ENCODE measurements around the gene RFX2.

The RFX2 gene

DNA sequence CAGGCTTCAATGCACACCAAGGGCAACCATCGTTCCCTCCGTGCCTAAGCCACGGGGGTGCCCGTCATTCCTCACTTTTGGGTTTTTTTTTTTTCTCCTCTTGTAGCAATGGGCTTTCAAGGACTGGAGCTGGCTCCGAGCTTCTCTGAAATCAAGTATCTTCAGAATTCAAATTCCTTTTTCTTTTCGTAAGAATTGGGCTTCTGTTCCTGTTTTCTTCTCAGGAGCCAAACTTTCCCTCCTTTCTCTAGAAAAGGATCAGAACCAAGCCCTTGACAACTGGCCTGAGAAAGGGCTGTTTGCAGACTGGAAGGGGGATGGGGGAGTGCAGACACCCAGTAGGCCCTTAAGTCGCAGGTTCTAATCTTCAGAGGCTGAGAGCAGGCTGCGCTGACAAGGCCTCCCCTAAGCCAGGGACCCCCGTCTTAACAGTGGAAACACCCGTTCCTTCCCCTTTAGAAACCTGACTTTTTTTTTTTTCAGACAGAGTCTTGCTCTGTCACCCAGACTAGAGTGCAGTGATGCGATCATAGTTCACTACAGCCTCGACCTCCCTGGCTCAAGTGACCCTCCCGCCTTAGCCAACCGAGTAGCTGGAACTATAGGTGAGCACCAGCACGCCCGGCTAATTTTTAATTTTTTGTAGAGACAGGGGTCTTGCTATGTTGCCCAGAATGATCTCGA lies 51.6 kb downstream of the RFX2 start:
- DNase-seq = no peak

DNA sequence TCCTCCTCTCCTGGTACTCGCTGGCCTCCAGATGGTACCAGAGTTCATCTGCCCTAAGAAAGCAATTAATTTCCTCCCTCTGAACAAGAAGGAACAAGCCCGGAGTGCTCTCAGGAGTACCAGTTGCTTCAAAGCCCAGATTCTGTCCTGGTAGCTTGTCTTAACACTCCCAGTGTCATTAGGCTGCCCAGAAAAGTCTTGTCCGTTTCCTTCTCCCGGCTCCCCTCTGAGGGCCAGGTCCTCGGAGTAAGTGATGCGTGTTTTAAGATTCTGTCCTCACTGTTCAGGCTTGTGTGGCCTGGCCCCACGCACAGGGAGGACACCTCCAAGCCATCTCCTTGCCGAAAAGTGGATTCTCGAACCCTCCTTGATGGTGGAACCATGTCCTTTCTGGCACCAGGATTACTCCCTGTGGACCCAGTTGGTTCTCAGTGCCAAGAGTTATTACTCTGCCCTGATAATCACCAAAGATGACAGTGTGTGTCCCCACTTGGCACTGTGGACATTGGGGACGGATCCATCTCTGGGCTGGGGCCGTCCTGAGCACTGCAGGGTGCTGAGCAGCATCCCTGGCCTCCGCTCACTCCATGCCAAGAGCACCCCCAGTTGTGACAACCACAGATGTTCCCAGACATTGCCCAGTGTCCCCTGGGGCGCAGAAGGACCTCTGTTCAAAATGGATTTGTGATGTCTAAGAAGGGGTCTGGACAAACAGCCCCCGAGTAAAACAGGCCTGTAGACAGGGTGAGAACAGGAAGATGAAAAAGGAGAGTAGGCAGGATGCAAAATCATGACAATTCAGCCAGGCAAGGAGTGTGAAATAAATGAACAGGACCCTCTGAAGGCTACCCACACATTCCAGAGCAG lies 52.4 kb downstream of the RFX2 start:
- DNase-seq = no peak

DNA sequence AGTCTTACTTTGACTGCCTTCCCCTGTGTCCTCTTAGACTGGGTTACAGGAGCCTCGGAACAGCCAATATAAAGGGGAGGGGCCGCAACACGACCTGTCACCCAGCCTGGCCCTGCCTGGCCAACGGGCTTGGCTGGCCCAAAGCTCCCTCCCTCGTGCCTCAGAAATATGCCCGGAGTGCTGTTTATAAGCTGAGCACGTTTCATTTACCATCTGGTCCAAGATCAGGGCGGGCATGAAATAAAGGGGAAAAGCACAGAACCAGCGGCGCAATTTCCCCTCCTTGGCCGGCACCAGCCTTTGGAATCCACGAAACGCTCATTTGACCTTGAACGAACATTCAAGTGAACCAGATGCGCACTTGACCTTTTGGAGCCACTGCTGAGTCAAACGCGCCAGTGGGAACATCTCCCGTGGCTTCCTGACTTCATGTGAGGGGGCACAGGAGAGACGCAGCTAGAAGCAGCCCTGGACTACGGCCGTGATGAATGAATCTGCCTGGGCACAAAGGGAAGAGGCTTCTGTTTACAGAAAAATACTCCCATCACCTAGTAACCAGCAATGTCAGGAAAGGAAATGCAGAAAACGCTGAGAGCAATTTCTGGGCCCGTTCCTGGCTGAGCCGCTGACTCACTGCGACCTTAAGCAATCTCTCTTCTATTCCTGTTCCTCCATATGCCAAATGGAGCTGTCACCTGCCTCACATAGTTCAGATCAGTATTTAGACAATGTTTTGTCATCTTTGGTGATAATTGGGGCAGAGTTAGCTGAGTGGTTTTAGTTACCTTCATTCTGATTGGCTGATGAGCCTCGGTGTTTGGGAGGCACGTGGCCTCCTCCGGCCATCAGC lies 53.3 kb downstream of the RFX2 start:
- peak; percentile 74 to 88 for DNase-seq

DNA sequence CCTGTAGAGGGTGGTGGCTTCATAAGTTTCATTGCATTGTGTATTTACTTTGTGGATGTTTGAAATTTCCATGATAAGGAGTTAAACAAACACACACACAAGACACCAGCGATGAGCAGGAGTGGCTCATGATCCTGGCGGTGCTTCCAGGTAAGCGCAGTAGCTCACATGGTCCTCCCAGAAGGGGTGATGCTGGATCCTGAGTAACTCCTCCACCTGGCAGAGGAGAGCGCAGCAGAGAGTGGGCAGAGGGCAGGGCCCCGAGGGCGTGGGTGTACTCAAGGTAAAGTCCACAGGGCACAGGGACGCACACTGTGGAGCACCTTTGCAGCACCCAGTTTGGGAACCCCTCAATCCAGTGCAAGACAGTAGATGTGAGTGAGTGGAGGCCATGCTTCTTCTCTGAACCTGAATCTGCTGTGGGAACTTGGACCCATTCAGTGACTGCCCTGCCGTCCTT lies 54.0 kb downstream of the RFX2 start:
- peak in 1 of 2 experiments; percentile 8 for DNase-seq

DNA sequence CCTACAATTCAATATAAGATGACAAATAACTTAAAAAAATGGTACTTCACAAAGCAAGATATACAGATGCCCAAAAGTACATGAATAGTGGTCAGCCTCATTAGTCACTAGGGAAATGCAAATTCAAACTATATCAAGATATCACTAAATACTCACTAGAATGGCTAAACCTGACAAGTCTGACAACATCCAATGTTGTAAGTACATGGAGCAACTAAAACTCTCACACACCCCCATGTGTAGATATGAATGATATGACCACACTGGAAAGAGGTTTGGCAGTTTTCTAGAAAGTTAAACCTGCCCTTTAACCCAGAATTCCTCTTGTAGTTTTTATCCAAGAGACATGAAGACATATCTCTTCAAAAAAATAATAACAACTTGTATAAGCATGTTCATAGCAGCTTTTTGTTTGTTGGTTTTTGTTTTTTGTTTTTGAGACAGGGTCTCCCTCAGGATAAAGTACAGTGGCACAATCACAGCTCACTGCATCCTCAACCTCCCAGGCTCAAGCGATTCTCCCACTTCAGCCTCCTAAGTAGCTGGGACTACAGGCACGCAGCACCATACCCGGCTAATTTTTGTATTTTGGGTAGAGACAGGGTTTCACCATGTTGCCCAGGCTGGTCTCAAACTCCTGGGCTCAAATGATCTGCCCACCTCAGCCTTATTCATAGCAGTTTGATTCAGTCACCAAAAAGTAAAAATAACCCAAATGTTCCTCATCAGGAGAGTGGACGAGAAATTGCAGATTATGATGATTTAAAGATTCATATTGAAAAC lies 55.1 kb downstream of the RFX2 start:
- DNase-seq = no peak

DNA sequence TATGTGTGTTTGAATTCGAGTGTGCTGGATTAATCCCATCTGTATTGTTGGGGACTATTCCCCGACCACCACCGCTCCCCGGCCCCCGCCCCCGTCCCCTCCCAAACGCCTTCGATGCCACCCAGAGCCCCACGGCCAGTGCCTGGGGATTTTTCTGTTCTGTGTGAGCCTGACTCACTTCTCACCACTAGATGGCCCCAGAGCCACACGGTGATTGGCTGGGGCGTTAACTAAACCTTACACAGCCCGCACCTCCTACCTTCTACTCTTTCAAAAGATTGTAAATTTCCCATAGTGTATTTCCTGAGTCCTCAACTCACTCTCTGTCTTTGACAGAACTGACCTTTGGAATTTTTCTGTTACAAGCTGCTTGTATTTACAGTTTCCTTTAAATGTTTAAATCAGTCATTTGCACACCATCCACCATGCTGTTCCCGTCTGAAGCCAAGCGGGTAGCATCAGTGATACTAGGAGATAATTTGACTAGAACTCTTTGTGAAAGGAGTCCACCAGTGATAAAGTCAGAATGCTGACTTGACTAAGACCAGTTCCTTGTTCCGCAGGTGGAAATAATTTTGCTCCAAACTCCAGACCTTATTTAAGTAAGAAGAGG lies 61.4 kb downstream of the RFX2 start:
- peak; percentile 42 to 78 for DNase-seq

DNA sequence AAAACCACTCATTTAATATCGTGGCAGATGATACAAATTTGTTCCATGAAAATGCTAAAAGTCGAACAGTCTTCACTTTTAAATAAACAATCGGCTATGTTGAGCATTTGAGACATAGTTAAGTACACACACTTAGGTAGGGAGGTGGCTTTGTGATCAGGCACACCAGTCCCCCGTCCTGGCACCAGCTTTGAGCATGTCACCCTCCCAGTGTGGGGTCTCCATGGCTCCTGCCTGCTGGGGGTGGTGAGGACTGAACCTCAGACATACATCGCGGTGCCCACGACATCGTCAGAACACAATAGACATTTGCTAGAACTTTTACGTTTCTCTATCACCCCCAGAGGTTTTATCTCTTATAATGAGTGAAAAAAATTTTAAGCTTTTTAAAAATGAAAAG lies 62.0 kb downstream of the RFX2 start:
- DNase-seq = no peak

DNA sequence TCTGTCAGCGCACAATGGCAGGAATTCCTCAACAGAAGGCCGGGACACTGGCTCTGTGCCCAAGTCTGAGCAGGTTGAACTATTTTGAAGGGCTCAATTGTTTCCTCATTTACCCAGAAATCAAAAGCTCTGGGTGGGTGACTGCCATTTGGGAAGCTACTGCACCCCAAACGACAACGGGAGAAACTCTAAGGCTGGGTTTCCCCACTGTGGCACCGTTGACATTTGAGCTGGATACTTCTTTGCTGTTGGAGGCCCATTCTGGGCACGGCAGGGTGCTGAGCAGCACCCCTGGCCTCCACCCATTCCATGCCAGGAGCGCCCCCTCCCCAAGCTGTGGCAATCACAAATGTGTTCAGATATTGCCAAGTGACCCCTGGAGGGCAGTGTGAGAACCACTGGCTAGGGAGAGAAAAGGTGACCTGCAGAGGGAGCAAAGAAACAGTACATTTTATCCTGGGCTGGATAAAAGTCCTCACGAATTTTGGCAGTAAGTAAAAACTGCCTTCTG lies 62.5 kb downstream of the RFX2 start:
- peak; percentile 55 to 62 for DNase-seq

DNA sequence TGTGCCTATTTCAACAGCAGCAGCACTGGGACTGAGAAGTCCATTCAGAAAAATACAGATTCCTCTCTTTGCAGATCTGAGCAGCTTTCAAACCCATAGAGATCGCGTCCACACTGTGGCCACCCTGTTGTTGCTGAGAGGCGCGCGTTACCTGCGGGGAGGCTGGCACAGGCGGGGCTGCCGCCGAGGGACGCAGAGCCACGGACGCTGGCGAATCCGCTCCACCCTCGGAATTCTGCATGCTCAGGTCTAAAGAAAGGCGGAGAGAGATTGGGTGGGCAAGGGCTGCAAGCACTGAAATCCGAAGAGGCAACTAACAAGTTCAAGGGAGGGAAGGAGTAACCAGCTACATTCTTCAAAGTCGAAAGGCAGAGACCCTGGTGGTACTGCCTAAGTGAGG lies 63.0 kb downstream of the RFX2 start:
- DNase-seq = no peak

DNA sequence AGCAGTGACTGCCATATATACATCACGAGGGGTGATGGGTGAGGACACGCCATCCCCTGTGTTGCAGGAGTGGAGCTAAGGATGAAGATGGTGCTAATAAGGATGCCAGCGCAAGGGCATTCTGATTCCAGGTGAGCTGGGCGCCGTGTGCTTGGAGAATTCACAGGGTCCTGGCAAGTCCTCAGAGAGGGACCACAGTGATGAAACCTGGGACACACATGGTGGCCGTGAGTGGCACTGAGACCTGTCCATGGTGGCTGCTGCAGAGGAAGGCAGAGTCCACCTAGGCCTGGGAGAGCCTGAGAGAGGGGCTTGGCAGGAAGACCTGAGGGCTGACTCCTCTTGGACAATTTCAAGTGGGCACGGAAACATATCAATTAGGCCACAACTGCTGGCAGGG lies 65.2 kb downstream of the RFX2 start:
- no peak for DNase-seq

DNA sequence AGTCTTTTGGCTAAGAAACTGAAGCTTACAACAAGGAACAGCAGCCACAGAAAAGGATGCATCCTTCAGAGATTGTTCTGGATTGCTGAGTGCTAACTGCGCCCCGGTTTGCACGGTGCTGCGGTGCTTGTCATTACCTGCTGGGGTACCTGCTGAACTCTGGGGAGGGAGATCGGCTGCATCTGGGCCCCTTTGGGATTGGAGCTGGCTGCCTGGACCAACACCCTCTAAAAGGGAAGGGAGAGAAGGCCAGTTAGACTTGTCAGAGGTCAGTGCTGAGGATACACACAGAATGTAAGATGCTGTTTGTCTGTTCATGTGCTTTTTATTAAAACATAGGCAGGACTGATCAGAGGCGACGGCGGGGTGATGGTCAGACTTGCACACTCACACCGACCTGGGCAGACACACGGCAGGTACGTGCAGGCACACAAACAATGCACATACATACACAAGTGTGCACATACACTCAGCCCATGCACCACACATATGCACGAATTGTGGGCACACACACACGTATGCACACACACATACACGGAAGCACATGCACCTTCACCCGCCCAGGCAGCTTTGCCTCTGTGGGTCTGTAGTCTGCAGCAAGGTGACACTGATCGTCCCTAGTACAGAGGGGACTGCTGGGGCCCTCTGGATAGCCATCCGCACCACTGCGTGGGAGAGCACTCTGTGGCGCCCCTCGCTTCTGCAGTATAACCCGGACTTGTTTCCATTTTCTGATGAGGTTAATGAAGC lies 66.1 kb downstream of the RFX2 start:
- no peak for DNase-seq

DNA sequence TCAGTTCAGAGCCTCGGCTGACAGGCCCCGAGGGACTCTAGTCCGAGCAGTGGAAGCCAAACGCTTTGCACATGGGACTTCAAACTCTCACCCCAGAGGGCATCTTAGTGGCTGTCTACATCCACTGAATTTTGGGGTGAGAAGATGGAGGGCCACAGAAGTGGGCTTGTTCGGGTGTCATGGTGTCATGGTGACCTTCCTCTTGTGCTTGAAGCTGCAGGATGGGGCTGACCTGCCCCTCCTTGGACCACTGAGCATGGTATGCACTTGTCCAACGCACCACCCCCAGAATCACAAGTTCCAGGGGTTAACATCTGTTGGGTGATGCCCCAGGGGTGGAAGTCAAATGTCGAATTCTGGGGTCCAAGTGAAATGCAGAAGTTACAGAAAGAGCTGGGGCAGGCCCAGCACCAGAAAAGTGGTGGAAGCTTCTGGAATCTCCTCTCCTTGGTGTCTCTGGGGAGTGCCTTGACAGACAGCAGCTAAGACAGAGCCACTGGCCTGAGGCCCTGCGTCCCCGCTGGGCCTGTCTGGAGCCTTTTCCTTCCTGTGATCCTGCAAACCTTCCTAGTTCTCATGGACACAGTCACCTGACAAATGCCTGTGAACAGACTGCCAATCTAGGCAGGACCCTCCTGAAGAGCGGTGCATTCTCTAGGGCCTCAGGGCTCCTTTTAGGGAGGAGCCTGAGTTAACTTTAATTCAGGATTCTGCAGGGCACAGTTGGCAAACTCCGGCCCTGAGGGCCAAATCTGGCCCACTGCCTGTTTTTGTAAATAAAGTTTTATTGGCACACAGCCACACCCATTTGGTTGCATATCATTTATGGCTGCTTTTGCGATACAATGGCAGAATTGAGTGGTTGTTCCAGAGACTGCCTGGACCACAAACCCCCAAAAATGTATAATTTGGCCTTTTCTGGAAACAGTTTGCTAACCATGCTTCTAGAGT lies 67.2 kb downstream of the RFX2 start:
- DNase-seq = no peak

DNA sequence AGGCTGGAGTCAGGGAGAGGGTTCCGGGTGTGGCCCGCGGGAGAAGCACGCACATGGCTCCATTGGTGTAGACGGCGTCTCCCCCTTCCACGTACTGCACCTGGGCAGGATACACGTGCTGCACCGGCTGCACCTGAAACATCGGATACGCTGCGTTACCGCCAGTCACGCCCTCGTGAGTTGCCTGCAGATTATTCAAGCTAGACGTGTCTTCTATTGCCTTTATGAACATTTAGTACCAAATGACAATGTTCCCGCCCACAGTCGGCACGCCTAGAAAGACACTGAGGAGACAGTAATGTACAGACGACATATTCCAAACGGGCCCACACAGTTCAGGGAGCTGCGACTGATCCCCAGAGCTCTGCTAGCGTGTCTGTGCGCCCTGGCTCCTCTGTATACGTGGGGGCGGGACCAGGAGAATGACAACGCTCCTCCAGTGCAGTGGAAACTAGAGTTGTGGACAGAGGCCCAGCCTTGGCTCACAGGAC lies 68.3 kb downstream of the RFX2 start:
- no peak for DNase-seq

DNA sequence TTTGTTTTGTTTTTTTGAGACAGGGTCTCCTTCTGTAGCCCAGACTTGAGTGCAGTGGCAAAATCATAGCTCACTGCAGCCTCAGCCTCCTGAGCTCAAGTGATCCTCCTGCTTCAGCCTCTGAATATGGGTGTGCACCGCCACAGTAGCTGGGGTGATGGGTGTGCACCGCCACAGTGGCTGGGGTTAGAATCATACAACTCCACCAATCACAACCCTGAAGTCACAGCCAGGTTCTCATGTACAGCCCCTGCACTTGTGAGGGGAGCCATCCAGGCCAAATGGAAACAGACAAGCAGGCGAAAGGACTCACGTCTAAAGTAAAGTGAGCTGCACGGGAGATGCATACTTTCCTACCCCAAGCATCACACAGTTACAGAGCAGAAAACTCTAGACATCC lies 69.2 kb downstream of the RFX2 start:
- no peak for DNase-seq

DNA sequence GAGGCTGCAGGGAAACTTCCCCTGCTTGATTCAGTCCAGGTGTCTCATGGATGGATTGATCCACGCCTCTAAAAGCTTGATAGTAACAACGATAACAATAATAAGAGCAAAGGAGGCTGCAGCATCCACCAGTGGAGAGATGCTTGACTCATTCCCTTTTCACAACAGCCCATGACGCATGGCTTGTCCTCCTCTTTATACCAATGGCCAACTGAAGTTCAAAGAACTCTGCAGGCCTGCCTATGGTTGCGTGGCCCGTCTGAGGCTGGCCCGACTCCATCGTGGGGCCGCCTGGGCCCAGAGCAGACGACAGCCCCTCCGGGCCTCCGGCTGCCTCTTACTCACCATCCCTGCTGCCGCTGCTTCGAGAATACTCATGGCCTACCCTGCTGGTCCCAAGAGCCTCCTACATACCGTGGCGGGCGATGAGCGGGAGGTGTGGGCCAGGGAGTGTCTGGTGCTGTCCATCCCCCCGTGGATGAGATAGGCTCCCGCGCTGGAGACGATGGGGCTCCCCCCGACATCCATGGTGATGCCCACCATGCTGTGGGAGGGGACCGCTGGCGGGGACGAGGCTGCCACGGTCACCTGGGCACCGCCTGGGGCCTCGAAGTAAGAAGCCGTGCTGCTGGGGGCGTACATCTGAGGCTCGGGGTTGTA lies 70.6 kb downstream of the RFX2 start:
- DNase-seq = no peak

DNA sequence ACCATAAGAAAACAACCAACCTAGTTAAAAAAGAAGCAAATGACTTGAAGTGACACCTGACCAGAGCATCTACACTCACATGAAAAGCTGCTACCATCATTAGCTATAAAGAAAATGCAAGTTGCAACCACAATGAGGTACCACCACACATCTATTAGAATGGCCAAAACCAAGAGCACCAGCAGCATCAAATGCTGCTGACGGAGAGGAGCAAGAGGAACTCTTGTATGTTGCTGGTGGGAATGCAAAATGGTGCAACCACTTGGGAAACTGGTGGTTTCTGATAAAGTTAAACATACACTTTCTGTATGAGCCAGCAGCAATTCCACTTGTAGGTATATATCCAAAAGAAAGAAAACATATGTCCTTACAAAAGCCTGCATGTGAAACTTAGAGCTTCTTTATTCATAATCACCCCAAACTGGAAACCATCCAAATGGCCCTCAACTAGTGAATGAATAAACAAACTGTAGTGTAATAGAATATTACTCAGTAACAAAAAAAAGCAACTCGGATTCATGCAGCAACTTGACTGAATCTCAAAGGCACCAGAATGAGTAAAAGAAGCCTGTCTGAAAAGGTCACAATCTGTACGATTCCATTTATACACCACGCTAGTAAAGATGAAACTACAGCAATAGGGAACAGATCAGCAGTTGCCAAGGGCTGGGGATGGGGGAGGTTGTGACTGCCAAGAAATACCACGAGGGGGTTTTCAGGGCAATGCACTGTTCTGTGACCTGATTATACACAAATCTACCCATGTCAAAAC lies 71.5 kb downstream of the RFX2 start:
- no peak for DNase-seq

DNA sequence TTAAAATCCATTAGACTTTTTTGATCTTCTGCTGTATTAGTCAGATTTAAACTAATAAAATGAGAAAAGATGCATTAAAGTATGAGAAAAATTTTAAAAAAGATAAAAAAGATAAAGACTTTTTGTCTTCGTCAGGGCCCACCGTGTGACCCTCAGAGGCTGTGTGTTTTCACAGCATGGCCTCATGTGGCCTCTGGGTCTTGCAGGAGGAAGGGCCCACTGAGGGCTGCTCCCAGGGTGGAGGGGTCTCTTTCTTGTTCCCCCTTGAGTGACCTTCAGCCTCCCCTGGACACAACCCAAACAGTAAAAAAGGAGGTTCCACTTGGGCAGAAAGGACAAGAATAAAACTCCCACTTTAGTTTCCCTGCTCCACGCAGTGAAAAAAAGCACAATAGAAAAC lies 75.3 kb downstream of the RFX2 start:
- DNase-seq = no peak

DNA sequence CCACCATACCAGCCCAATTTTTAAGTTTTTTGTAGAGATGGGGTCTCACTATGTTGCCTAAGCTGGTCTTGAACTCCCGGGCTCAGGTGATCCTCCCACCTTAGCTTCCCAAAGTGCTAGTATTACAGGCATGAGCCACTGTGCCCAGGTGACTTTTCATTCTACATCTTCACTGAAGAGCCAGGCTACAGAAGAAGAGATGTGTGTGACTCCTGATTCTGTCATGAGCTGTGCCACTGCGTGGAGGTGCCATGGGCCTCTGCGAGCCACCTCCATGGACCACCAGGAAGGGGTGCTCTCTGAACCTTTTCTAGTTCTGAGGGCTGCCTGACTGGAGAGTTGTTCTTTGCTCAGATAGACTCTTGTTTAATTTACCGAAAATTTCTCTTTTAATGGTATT lies 75.8 kb downstream of the RFX2 start:
- no peak for DNase-seq
